Heart left ventricle (tissue), 11 donors: ENCODE data around the gene UBXN7. TPM values are rescaled to one million over a fixed set of nuclear protein-coding genes. Genes with fewer than 3 reads are reported as not detected.

ENCODE experiments used
- polyA plus RNA-seq, 2 donors: library from polyadenylated mRNA; stranded (reverse); fragments of 200-250 nt; gene quantifications; one replicate each; pipeline ENCODE4 v1.2.3, GENCODE V29; 2013
- total RNA-seq, 9 donors: library from RNA; depleted of rRNA in 2 of 9; stranded (reverse); fragments of >200 nt in 2 of 9; fragmentation: NEBNext Ultra II Directional in 3 of 9; extraction: Animal tissue kit (Norgen Biotek cat#: 25700) in 3 of 9; gene quantifications; one replicate each; pipeline versions ENCODE4 v1.1.0 to v1.2.4, GENCODE V29; 2016 to 2023
- donor health status: ischemic (EF 13 %, LVEDD 7.1; RV severe dilation, severe dysfunction).
- donor health status: healthy with polysubstance abuse.
- donor health status: DM: no; HTN: yes; CAD: no.
- donor health status: DM: no; HTN: no; CAD: no.
- donor health status: ischemic (EF 25% LVEDD 5.7; RV mildly dilated, moderate dysfunction).
- donor health status: healthy.
- donor health status: DM: yes; HTN: yes; CAD: no.
- donor health status: PGD.
- donor health status: nonischemic (EF 23%, LVEDD 6.1; RV moderate dilation, normal function).

The UBXN7 gene
- total and polyA plus RNA-seq, 11 donors = 6.9 to 50.2 (median 25.8) TPM

Other genes starting within 250 kb of the UBXN7 start
- gene ZDHHC19, start 221.0 kb downstream of the UBXN7 start, total RNA-seq = not detected
- gene ZDHHC19, start 221.0 kb downstream of the UBXN7 start, polyA plus RNA-seq = under 1 TPM in 1 of 2 donors, not detected in 1; 0.30 TPM
- 1 to 10 TPM in 1 of 9 donors, under 1 TPM in 1, not detected in 7; 0.83 to 1.9 TPM for gene SLC51A, start 215.9 kb downstream of the UBXN7 start, total RNA-seq
- under 1 TPM; 0.18 to 0.72 TPM for gene SLC51A, start 215.9 kb downstream of the UBXN7 start, polyA plus RNA-seq
- gene PCYT1A, start 144.7 kb downstream of the UBXN7 start, total RNA-seq = 100 to 1,000 TPM in 7 of 9 donors, 10 to 100 TPM in 2; 90.4 to 149 (median 105) TPM
- 10 to 100 TPM; 29.4 to 58.0 TPM for gene PCYT1A, start 144.7 kb downstream of the UBXN7 start, polyA plus RNA-seq
- gene DYNLT2B, start 114.2 kb downstream of the UBXN7 start, total RNA-seq = 1 to 10 TPM; 1.9 to 4.6 (median 3.6) TPM
- gene DYNLT2B, start 114.2 kb downstream of the UBXN7 start, polyA plus RNA-seq = 1 to 10 TPM; 4.3 to 8.8 TPM
- 10 to 100 TPM in 1 of 9 donors, 1 to 10 TPM in 1, under 1 TPM in 3, not detected in 4; 0.38 to 23.5 (median 0.85) TPM for gene TM4SF19, start 94.0 kb downstream of the UBXN7 start, total RNA-seq
- gene TM4SF19, start 94.0 kb downstream of the UBXN7 start, polyA plus RNA-seq = not detected
- gene RNF168, start 71.3 kb upstream of the UBXN7 start, total RNA-seq = 10 to 100 TPM; 15.0 to 31.8 (median 21.1) TPM
- 10 to 100 TPM in 1 of 2 donors, 1 to 10 TPM in 1; 8.4 to 13.4 TPM for gene RNF168, start 71.3 kb upstream of the UBXN7 start, polyA plus RNA-seq
- gene SMCO1, start 82.9 kb upstream of the UBXN7 start, total RNA-seq = 100 to 1,000 TPM in 2 of 9 donors, 10 to 100 TPM in 7; 14.5 to 130 (median 50.0) TPM
- gene SMCO1, start 82.9 kb upstream of the UBXN7 start, polyA plus RNA-seq = 100 to 1,000 TPM in 1 of 2 donors, 1 to 10 TPM in 1; 2.6 to 105 TPM
- gene WDR53, start 136.1 kb upstream of the UBXN7 start, total RNA-seq = 10 to 100 TPM in 2 of 9 donors, 1 to 10 TPM in 7; 4.2 to 15.5 (median 8.4) TPM
- 1 to 10 TPM; 7.3 to 9.7 TPM for gene WDR53, start 136.1 kb upstream of the UBXN7 start, polyA plus RNA-seq
- gene FBXO45, start 136.2 kb upstream of the UBXN7 start, total RNA-seq = 1 to 10 TPM; 5.3 to 7.9 (median 6.6) TPM
- 10 to 100 TPM in 1 of 2 donors, 1 to 10 TPM in 1; 2.1 to 10.8 TPM for gene FBXO45, start 136.2 kb upstream of the UBXN7 start, polyA plus RNA-seq
- gene NRROS, start 207.3 kb upstream of the UBXN7 start, total RNA-seq = 10 to 100 TPM in 1 of 9 donors, 1 to 10 TPM in 8; 2.1 to 23.8 (median 3.4) TPM
- 1 to 10 TPM; 1.4 to 2.6 TPM for gene NRROS, start 207.3 kb upstream of the UBXN7 start, polyA plus RNA-seq